ENCODE results near the gene CDCA4.

- TF ChIP-seq CTCF (IDR thresholded peaks at IDR 0.05) (no peak), EZH2phosphoT487 (IDR thresholded peaks at IDR 0.05; ENCODE audit: borderline replicate concordance, low read depth) (no peak), CHD2 (IDR thresholded peaks at IDR 0.05; ENCODE audit: low read length, partially characterized antibody) (no peak), YY1 (IDR thresholded peaks at IDR 0.05; ENCODE audit: low read depth) (no peak), GATA2 (CRISPR knock-in tag; IDR thresholded peaks at IDR 0.05) (no peak), TAF1 (IDR thresholded peaks at IDR 0.05; ENCODE audit: borderline replicate concordance, low read depth, low read length) (no peak)
Observed at GRCh38 chr14:104964546-104964945, 56.3 kb downstream of the CDCA4 start.
